GM12875 (cell line): ENCODE data around the gene MGAT4B.

Experiments used
- H3K4me3 ChIP-seq: one replicate; pipeline ENCODE4 v1.5.1; 2011; ENCODE audit warnings: low read depth, low read length, control low read depth
- CTCF ChIP-seq: IDR thresholded peaks from 2 replicates; pipeline ENCODE4 v1.5.1; 2011; ENCODE audit warnings: low read depth, mild to moderate bottlenecking, control low read depth, inconsistent platforms, low read length, moderate library complexity, borderline replicate concordance; ENCODE audit not compliant: insufficient read depth

MGAT4B gene

DNA sequence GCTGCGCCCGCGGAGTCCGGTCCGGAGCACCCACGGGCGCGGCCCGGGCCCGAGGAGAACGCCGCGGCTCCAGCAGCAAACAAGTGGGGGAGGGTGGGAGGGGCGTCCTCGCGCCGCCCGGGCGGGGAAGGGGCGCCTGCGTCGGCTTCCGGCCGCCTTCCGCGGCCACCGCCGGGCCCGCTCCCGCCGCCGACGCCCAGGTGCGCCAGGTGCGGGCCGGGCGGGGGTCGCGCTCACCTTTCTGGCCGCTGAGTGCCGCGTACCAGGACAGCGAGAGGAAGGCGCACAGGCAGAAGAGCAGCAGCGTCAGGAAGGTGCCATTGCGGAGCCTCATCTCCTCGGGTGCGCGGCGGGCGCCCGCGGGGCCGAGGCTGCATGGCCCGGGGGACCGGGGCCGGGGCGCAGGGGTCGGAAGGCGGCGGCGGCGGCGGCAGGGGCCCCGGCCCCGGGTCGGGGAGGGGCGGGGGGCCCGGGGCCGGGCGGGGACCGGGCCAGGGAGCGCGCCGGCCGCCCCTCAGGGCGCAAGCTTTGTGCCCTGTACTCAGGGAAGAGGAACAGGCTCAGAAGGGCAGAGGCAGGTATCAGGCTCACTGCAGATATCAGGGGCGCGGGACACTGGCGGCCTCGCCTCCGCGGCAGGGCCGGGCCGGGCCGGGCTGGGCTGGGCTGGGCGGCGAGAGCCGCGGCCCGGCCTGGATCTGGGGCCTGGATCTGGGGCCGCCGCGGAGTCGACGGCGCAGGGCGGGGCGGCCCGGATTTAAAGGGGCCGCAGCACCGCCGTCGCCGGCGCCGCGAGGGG is at the start of gene MGAT4B:
MGAT4B (minus strand) TSS at position 617 of the 799 bp plus-strand sequence; CDS start at position 334, 283 bp downstream.
- TF ChIP-seq CTCF = no peak
- peak within 1 kb of the TSS; percentile 90 for H3K4me3 ChIP-seq

- TF ChIP-seq CTCF = no peak
These were observed 47.7 kb upstream of the MGAT4B start for GRCh38 chr5:179854356-179854755.

DNA sequence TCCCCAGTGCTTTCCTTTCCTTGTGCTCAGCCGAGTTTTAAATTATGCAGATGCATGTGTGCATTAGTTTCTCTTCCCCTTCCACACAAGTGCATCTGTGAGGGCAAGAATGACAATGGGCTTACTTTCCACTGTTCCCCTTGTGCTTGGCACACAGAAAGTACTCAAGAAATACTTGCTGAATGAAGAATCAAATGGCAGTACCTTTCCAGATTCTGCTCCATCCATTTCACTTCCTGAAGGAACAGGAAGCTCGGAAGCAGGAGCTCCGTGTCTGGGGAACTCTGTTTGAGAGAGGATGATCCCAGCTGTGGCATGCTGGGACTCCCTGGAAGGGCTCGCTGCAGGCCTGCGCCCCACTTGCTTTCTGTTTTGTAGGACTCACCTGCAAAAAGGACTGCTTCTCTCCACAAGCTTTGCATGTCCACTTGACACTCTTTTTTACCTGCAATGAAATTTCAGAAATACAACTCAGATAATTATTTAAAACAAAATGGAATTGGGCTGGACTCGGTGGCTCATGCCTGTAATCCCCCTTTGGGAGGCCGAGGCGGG is 46.4 kb upstream of the MGAT4B start:
- no peak for TF ChIP-seq CTCF
- no peak overlapping the region for H3K4me3 ChIP-seq

More at GRCh38 chr5:179854356-179854755, 47.7 kb upstream of the MGAT4B start:
- H3K4me3 ChIP-seq = no peak overlapping the region

DNA sequence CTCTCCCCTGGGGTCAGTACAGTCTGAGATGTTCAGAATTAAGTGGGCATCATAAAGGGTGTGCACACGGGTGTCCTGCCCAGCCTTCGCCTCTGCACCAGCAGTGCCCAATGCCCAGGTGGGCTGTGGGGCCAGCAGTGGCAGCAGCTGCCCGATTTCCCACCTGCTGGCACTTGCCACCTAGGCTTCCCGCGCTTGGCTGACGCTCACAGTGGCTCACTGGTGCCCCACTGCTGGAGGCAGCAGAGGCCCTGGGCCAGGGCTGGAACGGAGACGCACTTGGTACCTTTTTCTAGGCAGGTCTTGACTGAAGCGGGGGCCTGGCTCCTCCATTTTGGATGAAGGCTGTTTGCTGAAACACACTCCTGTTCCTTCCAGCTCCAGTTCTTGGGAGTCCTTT is 35.0 kb upstream of the MGAT4B start:
- TF ChIP-seq CTCF = no peak
- H3K4me3 ChIP-seq = no peak overlapping the region

DNA sequence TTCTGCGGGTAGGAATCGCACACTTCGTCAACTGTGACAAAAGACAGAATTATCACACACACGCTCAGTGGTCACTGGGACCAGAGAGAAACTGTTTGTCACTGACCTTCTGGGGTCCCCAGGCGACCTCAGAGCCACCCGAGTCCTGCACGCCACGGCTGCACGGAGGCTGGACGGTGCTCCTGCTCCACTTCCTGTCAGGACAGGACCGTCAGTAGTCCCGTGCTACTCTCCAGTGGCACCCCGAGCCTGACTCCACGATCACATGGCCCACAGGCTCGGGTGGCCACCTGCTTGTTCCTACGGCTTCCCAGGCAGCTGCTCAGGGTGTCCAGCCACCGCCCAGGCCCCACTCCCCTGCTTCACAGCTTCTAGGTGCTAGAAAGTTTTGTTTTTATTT is 34.1 kb upstream of the MGAT4B start:
- no peak for TF ChIP-seq CTCF
- H3K4me3 ChIP-seq = no peak overlapping the region

DNA sequence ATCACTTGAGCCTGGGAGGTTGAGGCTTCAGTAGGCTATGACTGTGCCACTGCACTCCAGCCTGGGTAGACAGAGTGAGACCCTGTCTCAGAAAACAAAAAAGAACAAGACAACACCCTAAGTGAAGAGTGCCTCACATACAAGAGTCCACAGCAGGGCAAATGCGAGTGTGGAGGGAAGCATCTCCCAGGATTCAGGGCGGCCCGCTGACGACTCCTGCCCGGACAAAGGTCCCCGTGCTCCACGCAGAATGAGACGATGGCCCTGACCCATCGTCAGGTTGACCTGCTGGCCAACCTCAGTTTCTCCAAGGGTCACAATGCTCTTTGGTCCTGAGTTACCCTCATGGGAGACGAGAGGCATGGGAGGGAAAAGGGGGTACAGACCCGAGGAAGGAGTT is 33.7 kb upstream of the MGAT4B start:
- no peak for TF ChIP-seq CTCF
- no peak overlapping the region for H3K4me3 ChIP-seq

DNA sequence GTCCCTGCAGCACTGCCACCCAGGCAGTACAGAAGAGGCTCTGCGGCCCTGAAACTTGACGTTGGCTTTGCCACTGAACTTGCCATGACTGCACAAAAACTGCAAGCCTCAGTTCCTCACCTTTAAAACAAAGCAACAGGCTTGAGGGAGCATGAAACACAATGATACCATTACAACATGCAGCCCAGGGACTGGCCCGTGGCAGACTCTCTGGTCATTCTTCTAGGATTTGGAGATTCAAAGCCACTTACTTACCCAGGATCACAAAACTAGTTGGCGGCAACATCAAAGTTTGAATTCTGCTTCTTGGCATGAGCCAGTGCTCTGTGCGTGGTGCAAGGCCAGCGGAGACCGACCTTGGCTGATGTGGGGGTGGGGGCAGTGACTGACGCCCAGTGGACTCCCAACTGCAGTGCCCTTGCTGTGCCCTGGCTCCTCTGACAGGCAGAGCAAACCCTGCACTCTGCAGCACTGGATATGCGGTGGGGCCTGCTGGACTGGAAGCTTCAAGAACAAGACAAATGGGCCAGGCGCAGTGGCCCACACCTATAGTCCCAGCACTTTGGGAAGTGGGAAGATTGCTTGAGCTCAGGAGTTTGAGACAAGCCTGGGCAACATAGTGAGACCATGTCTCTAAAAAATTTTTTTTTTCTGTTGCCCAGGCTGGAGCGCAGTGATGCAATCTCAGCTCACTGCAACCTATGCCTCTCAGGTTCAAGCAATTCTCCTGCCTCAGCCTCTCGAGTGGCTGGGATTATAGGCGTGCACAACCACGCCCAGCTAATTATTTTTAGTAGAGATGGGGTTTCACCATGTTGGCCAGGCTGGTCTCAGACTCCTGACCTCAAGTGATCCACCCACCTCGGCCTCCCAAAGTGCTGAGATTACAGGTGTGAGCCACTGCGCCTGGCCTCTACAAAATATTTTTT is 32.9 kb upstream of the MGAT4B start:
- no peak overlapping the region for H3K4me3 ChIP-seq
- no peak for TF ChIP-seq CTCF
